Trophoblast cell (in vitro differentiated cells and primary cell): ENCODE measurements around the gene TOR4A.

Source experiments
- DNase-seq, 2 donors: peaks; one replicate each; pipeline ENCODE4 v3.0.0-alpha.2; 2016
- H2AFZ ChIP-seq: 2 replicates; pipeline ENCODE4 v1.6.1; 2013; ENCODE audit warnings: low read length, moderate library complexity, mild to moderate bottlenecking; ENCODE audit not compliant: insufficient read depth, poor library complexity
- H2AK5ac ChIP-seq: 2 replicates; pipeline ENCODE4 v1.6.1; 2013; ENCODE audit warnings: mild to moderate bottlenecking, low read length
- H2BK120ac ChIP-seq: 2 replicates; pipeline ENCODE4 v1.6.1; 2013; ENCODE audit warnings: low read length, mild to moderate bottlenecking, moderate library complexity; ENCODE audit not compliant: insufficient read depth, poor library complexity
- H2BK12ac ChIP-seq: 2 replicates; pipeline ENCODE4 v1.6.1; 2013; ENCODE audit warnings: mild to moderate bottlenecking, low read length, moderate library complexity
- H2BK5ac ChIP-seq: 2 replicates; pipeline ENCODE4 v1.6.1; 2013; ENCODE audit warnings: low read length, low read depth, moderate library complexity, mild to moderate bottlenecking; ENCODE audit not compliant: poor library complexity
- H3K14ac ChIP-seq: 2 replicates; pipeline ENCODE4 v1.6.1; 2013; ENCODE audit warnings: mild to moderate bottlenecking, low read length
- H3K18ac ChIP-seq: 2 replicates; pipeline ENCODE4 v1.6.1; 2013; ENCODE audit warnings: mild to moderate bottlenecking, low read length
- H3K23ac ChIP-seq: 2 replicates; pipeline ENCODE4 v1.6.1; 2013; ENCODE audit warnings: low read length
- H3K27ac ChIP-seq: 2 replicates; pipeline ENCODE4 v1.5.1; 2013; ENCODE audit warnings: low read depth, mild to moderate bottlenecking, inconsistent platforms, low read length, moderate library complexity
- H3K27me3 ChIP-seq: 2 replicates; pipeline ENCODE4 v1.6.1; 2013; ENCODE audit warnings: inconsistent platforms, mild to moderate bottlenecking, low read length, moderate library complexity; ENCODE audit not compliant: insufficient read depth
- H3K36me3 ChIP-seq, 2 experiments: 1 replicate in 1 of 2; 2 replicates in 1 of 2; pipeline ENCODE4 v1.6.1; 2013; ENCODE audit warnings: low read length in 2 of 2, mild to moderate bottlenecking in 2 of 2, moderate library complexity in 1 of 2; ENCODE audit not compliant: insufficient read depth in 2 of 2, control insufficient read depth in 1 of 2
- H3K4ac ChIP-seq: 2 replicates; pipeline ENCODE4 v1.6.1; 2013; ENCODE audit warnings: low read depth, mild to moderate bottlenecking, low read length, moderate library complexity
- H3K4me1 ChIP-seq, 2 experiments: 1 replicate in 1 of 2; 2 replicates in 1 of 2; pipeline ENCODE4 v1.6.1; 2013; ENCODE audit warnings: low read length in 2 of 2, mild to moderate bottlenecking in 2 of 2, moderate library complexity in 1 of 2; ENCODE audit not compliant: insufficient read depth in 2 of 2, control insufficient read depth in 1 of 2
- H3K4me2 ChIP-seq: 2 replicates; pipeline ENCODE4 v1.6.1; 2013; ENCODE audit warnings: inconsistent platforms, mild to moderate bottlenecking, low read length, moderate library complexity
- H3K4me3 ChIP-seq: 2 replicates; pipeline ENCODE4 v1.5.1; 2013; ENCODE audit warnings: mild to moderate bottlenecking, low read depth, low read length, inconsistent platforms
- H3K79me1 ChIP-seq: one replicate; pipeline ENCODE4 v1.6.1; 2013; ENCODE audit warnings: low read length
- H3K79me2 ChIP-seq: 2 replicates; pipeline ENCODE4 v1.6.1; 2013; ENCODE audit warnings: low read length, mild to moderate bottlenecking; ENCODE audit not compliant: control insufficient read depth, insufficient read depth, poor library complexity
- H3K9ac ChIP-seq: 2 replicates; pipeline ENCODE4 v1.6.1; 2013; ENCODE audit warnings: mild to moderate bottlenecking, low read length
- H3K9me3 ChIP-seq: 2 replicates; pipeline ENCODE4 v1.6.1; 2013; ENCODE audit warnings: low read depth, mild to moderate bottlenecking, control low read depth, inconsistent platforms, low read length; ENCODE audit not compliant: insufficient read depth
- H4K12ac ChIP-seq: 2 replicates; pipeline ENCODE4 v1.6.1; 2013; ENCODE audit warnings: low read depth, mild to moderate bottlenecking, low read length, moderate library complexity
- H4K8ac ChIP-seq: 2 replicates; pipeline ENCODE4 v1.6.1; 2013; ENCODE audit warnings: low read depth, mild to moderate bottlenecking, low read length, moderate library complexity
- H4K91ac ChIP-seq: one replicate; pipeline ENCODE4 v1.6.1; 2013; ENCODE audit warnings: low read depth, mild to moderate bottlenecking, low read length, moderate library complexity
- WGBS: extraction: QIAGEN DNeasy Blood & Tissue Kit; methylation state at CpG from one replicate; pipeline ENCODE4 v1.1.7; 2013; ENCODE audit warnings: missing lambda C conversion rate; ENCODE audit not compliant: insufficient read length, insufficient coverage; ENCODE audit errors: extremely low coverage; 5-methylcytosine and 5-hydroxymethylcytosine counted together

Gene TOR4A

DNA sequence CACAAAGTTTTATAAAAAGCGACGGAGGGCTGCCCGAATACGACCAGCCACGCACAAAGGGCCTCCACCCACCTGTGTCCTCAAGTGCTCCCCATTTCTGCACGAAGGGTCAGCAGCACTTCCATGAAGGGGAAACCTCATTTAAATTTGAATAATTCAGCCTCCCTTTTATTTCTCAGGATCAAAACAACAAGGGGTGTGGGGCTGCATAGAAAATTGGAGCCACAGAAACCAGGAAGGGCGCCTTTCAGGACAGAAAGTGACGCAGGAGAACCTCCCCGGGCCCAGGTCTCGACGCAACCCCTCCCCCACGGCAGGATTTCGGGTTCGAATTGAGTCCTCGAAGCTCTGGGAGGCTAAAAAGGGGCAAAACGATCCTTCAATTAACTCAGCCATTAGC lies 22.4 kb downstream of the TOR4A start:
- no peak overlapping the region for H2BK5ac ChIP-seq
- no peak overlapping the region for H2AK5ac ChIP-seq
- H3K79me2 ChIP-seq, result no peaks in the 10 kb centered on the region
- H3K36me3 ChIP-seq, result no peaks in the 10 kb centered on the region
- H3K27me3 ChIP-seq, result peaks cover 12% of the 10 kb centered on the region
- H4K8ac ChIP-seq, result no peak overlapping the region
- H2BK12ac ChIP-seq, result no peak overlapping the region
- H2BK120ac ChIP-seq, result no peak overlapping the region
- H3K4ac ChIP-seq, result no peak overlapping the region
- H3K4me1 ChIP-seq, result peaks cover 12 to 27% of the 10 kb centered on the region in 2 experiments
- WGBS, result no CpG with 5 or more reads among the region's 16 CpGs
- no peak overlapping the region for H4K12ac ChIP-seq
- DNase-seq, result no peak
- no peak overlapping the region for H3K27ac ChIP-seq
- no peak overlapping the region for H3K14ac ChIP-seq
- H4K91ac ChIP-seq, result no peak overlapping the region
- peaks cover under 1% of the 10 kb centered on the region for H3K9me3 ChIP-seq
- H3K4me2 ChIP-seq, result no peak overlapping the region
- H3K79me1 ChIP-seq, result peaks cover 2% of the 10 kb centered on the region
- no peak overlapping the region for H3K9ac ChIP-seq
- no peak overlapping the region for H3K23ac ChIP-seq
- no peak overlapping the region for H2AFZ ChIP-seq
- no peak overlapping the region for H3K18ac ChIP-seq
- no peak overlapping the region for H3K4me3 ChIP-seq

- H3K27me3 ChIP-seq, result peaks cover 10% of the 10 kb centered on the region
- peak overlapping the region; percentile 70 for H3K4me2 ChIP-seq
- no peak overlapping the region for H2BK12ac ChIP-seq
- no peak overlapping the region for H4K8ac ChIP-seq
- no peaks in the 10 kb centered on the region for H3K79me2 ChIP-seq
- H3K4me1 ChIP-seq, result peaks cover 12 to 26% of the 10 kb centered on the region in 2 experiments
- no peak overlapping the region for H3K27ac ChIP-seq
- H4K12ac ChIP-seq, result no peak overlapping the region
- H3K14ac ChIP-seq, result no peak overlapping the region
- H2AFZ ChIP-seq, result peak overlapping the region; percentile 35
- H3K18ac ChIP-seq, result no peak overlapping the region
- no peak overlapping the region for H2BK5ac ChIP-seq
- no peak for DNase-seq
- H3K4ac ChIP-seq, result no peak overlapping the region
- H2BK120ac ChIP-seq, result no peak overlapping the region
- H3K23ac ChIP-seq, result no peak overlapping the region
- H2AK5ac ChIP-seq, result no peak overlapping the region
- H3K36me3 ChIP-seq, result no peaks in the 10 kb centered on the region
- H3K9ac ChIP-seq, result no peak overlapping the region
- no peaks in the 10 kb centered on the region for H3K9me3 ChIP-seq
- H3K4me3 ChIP-seq, result peak overlapping the region; percentile 16
- WGBS, result no CpG with 5 or more reads among the region's 25 CpGs
- H3K79me1 ChIP-seq, result peaks cover 2% of the 10 kb centered on the region
- H4K91ac ChIP-seq, result no peak overlapping the region
Measured at GRCh38 chr9:137300567-137301080, 23.1 kb downstream of the TOR4A start.

GRCh38 chr9:137301081-137301947 lies 23.8 kb downstream of the TOR4A start:
- no peak overlapping the region for H4K91ac ChIP-seq
- no peak overlapping the region for H4K8ac ChIP-seq
- H3K27me3 ChIP-seq, result peaks cover 10% of the 10 kb centered on the region
- WGBS, result no CpG with 5 or more reads among the region's 115 CpGs
- peak overlapping the region; percentile 11 for H3K14ac ChIP-seq
- H3K18ac ChIP-seq, result no peak overlapping the region
- no peak overlapping the region for H3K27ac ChIP-seq
- H3K9ac ChIP-seq, result peak overlapping the region; percentile 54
- peaks cover 12 to 27% of the 10 kb centered on the region in 2 experiments for H3K4me1 ChIP-seq
- H3K4me3 ChIP-seq, result peak overlapping the region; percentile 47
- H3K4me2 ChIP-seq, result peak overlapping the region; percentile 70
- H3K23ac ChIP-seq, result no peak overlapping the region
- H2AFZ ChIP-seq, result peak overlapping the region; percentile 35
- no peaks in the 10 kb centered on the region for H3K79me2 ChIP-seq
- H2BK120ac ChIP-seq, result no peak overlapping the region
- no peak overlapping the region for H4K12ac ChIP-seq
- H2AK5ac ChIP-seq, result no peak overlapping the region
- peak; percentile 32 to 66 for DNase-seq
- no peaks in the 10 kb centered on the region for H3K36me3 ChIP-seq
- H3K79me1 ChIP-seq, result peaks cover 2% of the 10 kb centered on the region
- no peaks in the 10 kb centered on the region for H3K9me3 ChIP-seq
- H2BK12ac ChIP-seq, result no peak overlapping the region
- no peak overlapping the region for H3K4ac ChIP-seq
- H2BK5ac ChIP-seq, result no peak overlapping the region

DNA sequence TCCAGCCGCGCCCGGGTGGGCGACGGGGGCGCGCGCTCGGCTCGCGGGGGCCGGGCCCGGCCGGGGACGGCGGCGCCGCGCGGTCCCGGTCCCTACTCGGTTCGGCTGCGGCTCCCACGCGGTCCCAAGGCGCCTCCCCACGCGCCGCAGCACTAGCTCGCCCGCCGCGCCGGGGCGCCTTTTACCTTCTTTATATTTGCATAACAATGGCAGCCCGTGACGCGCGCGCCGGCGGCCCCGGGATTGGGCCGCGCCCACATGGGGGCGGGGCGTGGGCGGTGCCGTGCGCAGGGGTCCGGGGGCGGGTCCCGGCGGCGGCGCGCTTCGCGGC lies 24.6 kb downstream of the TOR4A start, which contains the start of gene NRARP:
NRARP (minus strand) TSS at position 154 of the 331 bp plus-strand sequence. CDS start 343 bp downstream, outside the sequence.
- Histone ChIP-seq H3K27me3 (peaks cover 8% of the 10 kb centered on the region), H3K18ac (peak within 1 kb of the TSS; percentile 30), H3K9ac (peak within 1 kb of the TSS; percentile 54), H3K9me3 (no peaks in the 10 kb centered on the region), H4K8ac (peak within 1 kb of the TSS; percentile 51), H3K4me1 (peaks cover 12 to 22% of the 10 kb centered on the region in 2 experiments), H2AK5ac (no peak within 1 kb of the TSS), H3K23ac (no peak within 1 kb of the TSS), H3K79me1 (peaks cover 2% of the 10 kb centered on the region), H4K91ac (no peak within 1 kb of the TSS), H3K4me2 (peak within 1 kb of the TSS; percentile 70), H4K12ac (no peak within 1 kb of the TSS), H2BK5ac (no peak within 1 kb of the TSS), H2BK120ac (peak within 1 kb of the TSS; percentile 20), H2BK12ac (peak within 1 kb of the TSS; percentile 21), H3K14ac (peak within 1 kb of the TSS; percentile 11), H2AFZ (peak within 1 kb of the TSS; percentile 53), H3K4me3 (peak within 1 kb of the TSS; percentile 47), H3K36me3 (no peaks in the 10 kb centered on the region), H3K4ac (peak within 1 kb of the TSS; percentile 19), H3K79me2 (no peaks in the 10 kb centered on the region), H3K27ac (no peak within 1 kb of the TSS)
- no CpG with 5 or more reads among the region's 60 CpGs for WGBS
- DNase-seq, result peak; percentile 52 to 77
